Islet of Langerhans (tissue), 1 donor: ENCODE data around the gene LRP6.
"Not testable (repeated sequence)": the region's sequence is repeated elsewhere in the genome, so short reads cannot be mapped to it uniquely, and the experiment has no call there.

Source experiments
- FAIRE-seq: peaks from one replicate; lab custom pipeline; 2011; peaks lifted over from hg19 to GRCh38; lab: Jason Lieb, UNC

LRP6 gene

DNA sequence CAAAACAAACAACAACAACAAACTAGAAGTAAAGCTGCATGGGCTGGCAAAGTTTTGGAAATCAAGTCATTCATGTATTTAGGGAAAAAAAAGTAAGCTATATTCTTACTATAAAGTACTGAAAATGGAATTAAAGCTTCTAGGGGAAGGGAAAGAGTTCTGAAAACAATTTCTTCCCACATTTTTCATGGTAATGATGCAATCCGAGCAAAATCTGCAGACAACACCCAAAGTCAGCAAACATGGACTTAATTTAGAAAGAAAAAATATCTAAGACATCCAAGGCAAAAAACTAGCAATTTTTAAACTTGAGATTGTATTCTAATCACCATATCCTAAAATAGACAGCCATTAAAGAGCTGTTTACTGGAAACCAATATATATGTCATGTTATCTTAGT, 86.3 kb downstream of the LRP6 start:
- no peak for FAIRE-seq

DNA sequence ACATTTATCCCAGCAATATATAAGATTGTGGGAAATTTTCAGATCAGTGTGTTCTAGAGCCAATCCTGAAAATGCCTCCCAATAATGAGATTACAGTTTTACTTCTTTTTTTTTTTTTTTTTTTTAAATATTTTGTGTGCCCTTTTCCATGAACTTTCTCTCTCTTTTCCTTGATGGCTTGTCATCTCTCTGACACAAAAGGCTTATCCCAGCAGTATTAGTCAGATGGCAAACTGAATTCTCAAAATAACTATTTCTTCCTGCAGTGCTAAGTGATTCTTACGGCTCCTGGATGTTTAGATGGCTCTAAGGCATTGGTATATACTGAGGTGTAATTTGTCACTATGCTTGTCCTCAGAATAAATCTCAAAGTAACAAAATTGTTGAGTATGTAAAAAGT, 86.7 kb downstream of the LRP6 start:
- FAIRE-seq = no peak

DNA sequence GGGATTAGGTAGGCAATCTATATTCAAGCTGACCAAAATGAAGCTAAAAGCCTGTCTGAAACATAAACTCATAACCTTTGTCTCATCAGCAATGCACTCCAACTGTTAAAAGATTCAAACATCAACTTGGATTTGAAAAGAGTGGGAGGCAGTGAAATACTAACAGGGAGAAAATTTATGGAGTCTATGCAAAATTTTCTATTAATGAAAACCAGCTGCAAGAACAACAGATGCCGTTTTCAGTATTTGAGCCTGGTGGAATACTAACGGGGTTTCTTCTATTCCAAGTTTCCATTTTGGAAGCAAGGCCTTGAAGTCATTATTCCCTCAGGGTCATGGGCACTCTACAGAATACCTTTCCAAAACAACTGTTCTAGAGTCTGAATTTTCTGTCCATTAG, 88.3 kb downstream of the LRP6 start:
- no peak for FAIRE-seq

DNA sequence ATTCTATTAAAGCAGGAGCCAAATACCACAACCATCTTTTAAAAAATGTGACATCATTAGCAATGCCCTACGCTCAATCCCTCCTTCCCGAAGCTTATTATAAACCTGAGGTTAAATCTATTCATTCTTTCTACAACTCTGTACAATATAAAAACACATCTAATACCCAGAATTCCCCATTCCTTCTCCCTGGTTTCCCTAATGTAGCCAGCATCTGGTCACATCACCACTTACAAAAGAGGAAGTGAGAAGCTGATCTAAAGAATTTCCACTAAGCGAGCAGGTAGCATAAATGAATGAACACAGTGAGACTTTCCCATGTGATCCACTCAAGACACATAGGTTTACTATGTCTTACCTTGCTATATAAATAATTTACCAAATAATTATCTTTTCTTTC, 90.4 kb downstream of the LRP6 start:
- FAIRE-seq = peak; percentile 24

DNA sequence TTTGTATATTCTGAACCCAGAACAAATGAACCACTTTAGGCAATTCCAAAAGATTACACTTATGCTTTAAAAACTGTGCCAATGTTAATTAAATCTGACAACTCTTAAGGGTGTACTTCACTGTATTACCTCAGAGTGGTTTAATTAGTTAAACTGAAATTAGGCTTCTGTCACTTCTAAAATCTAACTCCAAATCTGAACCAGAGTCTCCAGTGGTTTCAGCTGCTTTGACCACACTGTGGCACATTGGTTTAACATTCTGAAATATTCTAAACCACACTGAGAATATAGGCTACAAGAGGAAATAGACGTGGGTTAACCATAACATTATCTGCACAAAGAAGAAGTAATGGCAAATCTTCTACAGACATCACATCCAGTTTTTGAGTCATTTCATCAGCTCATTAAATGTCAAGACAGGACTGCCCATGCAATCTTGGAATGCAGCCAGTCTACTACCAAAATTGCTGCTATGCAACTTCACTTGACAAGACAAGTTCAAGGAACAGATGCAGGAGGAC, 94.8 kb downstream of the LRP6 start:
- no peak for FAIRE-seq

DNA sequence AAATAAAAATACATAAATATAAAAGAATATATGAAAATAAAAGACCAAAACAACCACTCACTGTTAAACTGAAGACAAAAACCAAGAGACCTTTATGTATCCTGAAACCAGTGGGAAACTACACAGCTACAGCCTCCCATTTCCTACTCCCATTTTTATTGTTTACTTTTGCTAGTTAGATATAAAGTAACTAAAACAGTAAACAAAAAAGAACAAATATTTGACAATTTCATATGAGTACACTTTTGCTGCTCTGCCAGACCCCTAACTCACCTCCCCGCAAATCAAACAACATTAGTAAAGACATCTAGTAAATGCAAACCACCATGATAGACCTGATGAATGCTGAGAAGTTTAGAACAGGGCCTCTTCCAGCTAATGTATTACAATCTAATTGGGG, 99.0 kb downstream of the LRP6 start:
- no peak for FAIRE-seq

DNA sequence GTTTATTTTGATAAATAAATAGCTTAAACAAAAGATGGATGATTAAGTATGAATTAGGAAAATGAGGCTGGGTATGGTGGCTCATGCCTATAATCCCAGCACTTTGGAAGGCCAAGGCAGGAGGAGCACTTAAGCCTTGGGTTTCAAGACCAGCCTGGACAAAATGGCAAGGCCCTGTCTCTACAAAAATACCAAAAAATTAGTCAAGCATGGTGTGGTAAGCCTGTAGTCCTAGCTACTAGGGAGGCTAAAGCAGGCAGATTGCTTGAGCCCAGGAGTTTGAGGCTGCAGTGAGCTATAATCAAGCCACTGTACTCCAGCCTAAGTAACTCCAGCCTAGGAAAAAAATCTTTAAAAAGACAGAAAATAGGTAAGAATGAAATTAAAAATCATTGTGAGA, 100.1 kb downstream of the LRP6 start:
- FAIRE-seq = no peak

DNA sequence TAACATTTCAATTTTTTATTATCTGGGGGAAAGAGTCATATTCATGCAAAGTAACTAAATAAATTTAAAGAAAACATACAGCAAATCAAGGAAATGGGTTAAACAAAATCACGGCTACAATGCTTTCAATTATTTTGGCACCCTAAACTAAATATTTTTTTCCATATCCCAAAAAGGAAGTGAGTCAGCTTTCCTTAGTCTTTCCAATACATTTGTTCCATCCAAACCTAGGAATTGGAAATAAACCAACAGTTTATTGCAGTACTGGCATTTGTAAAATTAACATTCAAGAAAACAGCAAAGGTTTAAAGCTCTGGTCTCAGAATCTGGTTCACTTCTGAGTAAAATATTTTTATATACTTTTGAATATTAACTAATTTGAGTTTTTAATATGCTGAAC, 106.9 kb downstream of the LRP6 start:
- no peak for FAIRE-seq

DNA sequence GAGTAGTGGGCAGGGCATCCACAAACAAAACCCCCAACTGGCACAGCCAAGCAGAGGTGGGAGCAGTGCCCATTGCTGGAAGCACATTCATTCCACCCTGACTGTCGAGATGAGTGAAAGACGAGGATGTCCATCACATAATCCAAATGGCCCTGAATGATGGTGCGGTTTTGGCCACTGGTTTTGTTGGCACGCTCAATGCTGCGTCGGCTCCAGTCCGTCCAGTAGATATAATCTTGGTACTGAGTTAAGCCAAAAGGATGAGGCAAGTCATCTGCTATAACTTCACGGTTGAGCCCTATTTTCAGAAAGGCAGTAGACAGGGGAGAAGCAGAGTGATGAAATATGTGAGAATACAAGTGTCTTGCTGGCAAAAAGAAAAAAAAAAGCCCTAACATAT, 108.0 kb downstream of the LRP6 start:
- FAIRE-seq = no peak

DNA sequence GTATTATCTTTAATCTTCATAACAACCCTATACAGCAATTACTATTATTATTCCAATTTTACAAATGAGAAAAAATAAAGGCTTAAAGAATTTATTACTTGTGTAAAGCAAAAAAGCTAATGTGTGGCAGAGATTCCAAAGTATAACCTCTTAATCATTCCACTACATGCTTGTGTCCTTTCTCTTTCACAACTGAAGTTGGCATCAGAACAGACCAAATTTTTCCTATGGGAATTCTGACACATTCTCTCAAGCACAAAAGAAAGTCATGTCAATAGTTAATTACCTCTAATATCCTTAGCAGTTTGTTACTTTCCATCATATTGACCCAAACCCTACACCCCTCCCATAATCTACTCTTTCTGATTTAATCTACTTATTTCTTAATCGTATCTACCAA, 109.4 kb downstream of the LRP6 start:
- FAIRE-seq = no peak

DNA sequence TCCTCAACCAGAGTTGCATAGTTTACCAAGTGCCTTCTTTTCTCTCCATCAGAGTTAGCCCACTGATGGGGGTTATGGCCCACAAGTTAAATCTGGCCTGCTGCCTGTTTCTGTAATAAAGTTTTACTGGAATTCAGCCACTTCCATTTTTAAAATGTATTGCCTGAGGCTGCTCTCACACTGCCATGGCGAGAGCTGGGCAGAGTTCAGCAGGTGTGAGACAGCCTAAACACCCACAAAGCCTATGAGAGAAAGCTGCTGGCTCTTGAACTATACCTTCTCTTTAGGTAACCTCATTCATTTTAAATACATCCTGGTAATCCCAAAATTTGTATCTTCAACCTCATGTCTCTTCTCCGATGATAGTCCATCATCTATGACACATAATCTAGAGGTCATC, 110.0 kb downstream of the LRP6 start:
- no peak for FAIRE-seq

DNA sequence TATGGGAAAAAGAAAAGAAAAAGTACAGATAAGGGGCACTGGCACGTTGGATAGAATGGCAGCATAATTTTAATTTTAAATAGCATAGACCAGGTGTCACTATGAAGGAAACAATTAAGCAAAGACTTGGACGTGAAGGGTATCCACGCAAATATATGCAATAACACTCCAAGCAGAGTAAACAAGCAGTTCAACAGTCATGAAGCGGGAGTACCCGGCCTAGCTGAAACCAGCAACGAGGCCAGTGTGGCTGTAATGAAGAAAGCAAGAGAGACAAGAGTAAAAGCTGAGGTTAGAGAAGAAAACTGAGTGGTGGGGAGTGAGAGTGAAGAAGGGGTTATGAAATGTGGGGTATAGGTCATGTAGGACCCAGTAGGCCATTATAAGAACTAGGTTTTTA, 110.7 kb downstream of the LRP6 start:
- no peak for FAIRE-seq

DNA sequence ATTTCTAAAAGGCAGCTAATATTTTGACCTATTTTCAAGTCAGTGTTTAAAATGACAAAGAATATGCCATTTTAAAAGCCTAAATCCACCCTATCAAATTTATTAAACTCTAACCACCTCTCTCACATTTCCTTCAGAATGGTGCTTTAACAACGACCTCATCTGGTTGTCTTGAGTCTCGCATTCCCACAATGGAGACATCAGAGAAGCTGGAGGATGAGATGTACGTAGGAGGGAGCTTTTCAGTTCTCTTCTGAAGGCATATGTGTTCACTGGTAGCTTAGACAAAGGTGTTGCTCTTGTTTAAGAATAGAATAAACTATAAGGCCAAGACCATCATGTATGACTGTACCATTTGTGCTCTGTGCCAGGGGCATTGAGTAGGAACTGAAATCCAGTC, 113.2 kb downstream of the LRP6 start:
- FAIRE-seq = no peak

DNA sequence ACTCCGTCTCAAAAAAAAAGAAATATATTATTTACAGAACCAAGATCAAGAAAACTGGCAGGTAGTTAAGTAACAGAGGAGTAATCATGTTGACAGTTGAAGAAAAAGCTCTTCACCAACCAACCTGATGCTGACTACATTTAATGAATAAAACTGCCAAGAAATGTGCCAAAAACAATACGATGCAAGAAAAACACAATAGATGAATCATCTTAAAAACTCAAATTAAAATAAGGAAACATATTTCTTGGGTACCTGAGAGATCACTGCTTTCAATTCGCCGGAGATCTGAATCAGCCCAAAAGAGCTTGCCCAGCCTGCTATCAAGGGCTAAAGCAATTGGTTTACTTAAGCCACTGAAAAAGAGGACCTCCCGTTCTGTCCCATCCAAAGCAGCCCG, 119.7 kb downstream of the LRP6 start:
- FAIRE-seq = no peak

DNA sequence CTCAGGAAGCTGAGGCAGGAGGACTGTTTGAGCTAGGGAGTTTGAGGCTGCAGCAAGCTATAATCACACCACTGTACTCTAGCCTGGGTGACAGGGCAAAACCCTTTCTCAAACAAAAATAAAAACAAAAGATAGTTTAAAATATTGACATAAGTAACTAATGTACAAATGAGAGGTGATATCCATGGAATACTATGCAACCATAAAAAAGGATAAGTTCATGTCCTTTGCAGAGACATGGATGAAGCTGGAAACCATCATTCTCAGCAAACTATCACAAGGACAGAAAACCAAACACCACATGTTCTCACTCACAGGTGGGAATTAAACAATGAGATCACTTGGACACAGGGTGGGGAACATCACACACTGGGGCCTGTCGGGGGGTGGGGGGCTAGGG, 122.3 kb downstream of the LRP6 start:
- FAIRE-seq = not testable (repeated sequence)

DNA sequence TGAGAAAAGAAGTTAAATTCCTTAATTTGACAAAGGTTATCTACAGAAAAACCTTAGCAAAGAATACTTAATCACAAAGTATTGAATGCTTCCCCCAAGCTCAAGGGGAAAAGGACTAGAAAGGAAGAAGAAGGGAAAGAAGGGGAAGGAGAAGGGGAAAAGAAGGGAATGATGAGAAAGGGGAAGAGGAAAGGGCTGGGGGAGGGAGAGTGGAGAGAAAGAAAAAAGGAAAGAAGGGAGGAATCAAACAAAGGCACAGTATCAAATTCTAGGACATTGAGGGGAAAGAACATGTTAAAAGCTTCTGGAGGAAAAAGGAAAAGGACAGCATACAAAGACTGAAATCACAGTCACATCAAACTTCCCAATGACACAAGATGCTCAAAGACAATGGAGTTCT, 125.8 kb downstream of the LRP6 start:
- no peak for FAIRE-seq

DNA sequence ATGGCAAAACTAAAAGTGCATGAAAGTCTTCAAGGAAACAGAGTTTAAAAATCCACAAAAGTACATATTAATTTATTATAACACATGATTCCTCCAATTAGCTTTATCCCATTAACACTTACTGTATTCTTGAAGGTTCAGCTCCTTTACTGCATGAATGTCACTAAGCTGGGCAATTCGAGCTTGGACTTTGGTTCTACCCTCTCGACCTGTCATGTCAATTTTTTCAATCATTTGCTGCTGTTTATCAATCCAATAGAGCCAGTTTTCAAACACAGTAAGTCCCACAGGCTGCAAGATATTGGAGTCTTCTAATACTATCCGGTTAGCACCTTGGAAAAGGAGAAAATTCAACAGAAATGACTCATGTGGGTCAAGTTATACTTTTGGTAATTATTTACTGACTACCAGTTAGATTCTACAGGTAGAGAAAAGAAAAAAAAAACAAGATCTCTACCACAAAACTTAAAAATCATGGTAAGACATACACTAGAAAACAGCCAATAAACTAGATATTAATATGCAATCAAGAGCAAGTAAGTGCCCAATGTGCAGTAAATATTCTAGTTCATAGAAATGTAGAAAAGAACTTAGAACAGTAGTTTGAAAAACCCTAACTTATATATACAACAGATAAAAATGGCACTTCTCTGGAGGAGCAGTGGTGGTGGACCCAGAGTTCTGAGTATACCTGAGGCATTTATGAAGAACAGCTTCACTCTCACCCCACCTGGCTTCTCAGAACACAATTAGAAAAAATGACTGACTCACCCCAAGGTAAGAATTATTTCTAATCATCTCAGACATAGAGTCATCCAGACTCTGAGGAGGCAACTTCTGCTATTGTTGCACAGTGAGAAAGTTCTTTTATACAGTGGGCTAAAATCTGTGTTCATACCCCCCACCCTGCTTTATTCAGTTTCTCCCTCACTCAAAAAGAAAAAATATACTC, 128.4 kb downstream of the LRP6 start:
- FAIRE-seq = no peak

DNA sequence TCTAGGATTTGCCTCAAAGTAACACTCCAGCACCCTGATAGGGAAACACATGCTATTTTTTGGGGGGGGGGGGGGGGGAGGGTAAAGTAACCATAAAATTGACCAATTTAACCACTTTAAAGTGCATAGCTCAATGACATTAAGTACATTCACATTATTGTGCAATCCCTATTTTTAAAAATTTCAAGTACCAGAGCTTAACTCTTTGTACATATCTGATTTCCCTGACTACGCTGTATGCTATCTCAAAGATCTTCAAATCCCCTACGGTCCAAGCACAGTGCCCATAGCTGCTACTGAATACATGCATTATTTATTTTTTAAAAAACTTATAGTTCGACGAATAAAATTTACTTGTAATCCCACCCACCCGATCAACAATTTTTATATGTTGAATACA, 133.1 kb downstream of the LRP6 start:
- peak; percentile 36 for FAIRE-seq

DNA sequence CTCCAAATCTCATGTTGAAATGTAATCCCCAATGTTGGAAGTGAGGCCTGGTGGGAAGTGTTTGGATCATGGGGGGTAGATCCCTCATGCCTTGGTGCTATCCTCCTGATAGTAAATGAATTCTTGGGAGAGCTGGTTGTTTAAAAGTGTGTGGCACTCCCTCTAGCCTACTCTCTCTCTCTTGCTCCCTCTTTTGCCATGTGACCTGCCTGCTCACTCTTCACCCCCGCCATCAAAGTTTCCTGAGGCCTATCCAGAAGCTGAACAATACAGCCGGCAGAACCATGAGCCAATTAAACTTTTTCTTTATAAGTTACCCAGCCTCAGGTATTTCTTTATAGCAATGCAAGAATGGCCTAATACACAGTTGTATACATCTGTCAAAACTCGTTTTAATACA, 133.6 kb downstream of the LRP6 start:
- no peak for FAIRE-seq

DNA sequence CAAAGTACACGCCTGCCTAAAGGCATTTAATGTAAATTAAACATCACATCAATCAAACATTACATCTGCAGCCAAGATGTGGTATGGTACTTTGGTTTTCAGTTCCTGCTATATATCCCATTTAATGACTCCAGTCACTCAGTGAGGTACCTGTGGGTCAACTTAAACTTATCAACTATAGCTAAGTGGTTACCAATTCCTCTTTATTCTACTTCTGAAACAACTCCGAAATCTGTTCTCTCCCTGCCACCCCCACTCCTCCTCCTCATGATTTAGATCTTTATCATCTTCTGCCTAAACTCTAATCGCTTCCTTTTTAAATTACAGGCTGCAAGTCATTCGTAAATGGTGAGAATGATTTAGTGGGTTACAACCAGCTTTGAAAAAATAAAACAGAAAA, 138.2 kb downstream of the LRP6 start:
- FAIRE-seq = no peak

DNA sequence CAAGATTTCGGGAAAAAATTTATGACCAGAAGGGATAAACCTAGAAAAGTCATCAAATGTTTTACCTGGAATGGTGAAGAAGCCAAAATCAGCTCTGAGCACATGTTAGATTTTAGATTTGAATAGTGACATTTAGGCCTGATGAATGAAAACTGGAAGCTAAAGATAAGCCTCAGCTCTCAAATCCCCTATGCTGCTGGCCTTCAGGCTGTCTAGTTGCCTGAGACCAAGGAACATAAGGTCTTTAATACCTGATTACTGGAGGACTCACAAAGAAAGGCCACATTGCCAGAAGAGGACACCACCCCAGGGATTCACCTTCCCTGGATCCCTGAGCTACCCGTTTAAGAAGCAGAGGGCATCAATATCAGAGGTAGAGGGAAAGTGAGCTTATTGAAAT, 139.5 kb downstream of the LRP6 start:
- no peak for FAIRE-seq

DNA sequence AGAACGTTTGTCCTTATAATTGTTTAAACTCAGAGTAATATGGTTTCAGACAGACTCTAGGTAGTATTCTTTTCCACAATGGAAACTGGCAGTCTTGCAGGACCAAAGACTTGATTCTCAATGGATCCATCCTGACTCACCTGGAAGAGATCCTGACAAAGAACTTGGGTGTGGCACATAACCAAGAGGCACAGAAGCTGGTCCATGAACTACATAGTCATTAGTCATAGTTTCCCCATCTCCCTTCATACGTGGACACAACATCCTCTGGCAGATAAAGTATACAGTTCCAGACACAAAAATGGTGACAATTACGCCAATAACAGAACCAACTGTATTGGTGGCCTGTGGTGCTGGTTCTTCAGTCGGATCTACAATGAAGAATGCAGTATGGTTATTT, 140.3 kb downstream of the LRP6 start:
- no peak for FAIRE-seq

DNA sequence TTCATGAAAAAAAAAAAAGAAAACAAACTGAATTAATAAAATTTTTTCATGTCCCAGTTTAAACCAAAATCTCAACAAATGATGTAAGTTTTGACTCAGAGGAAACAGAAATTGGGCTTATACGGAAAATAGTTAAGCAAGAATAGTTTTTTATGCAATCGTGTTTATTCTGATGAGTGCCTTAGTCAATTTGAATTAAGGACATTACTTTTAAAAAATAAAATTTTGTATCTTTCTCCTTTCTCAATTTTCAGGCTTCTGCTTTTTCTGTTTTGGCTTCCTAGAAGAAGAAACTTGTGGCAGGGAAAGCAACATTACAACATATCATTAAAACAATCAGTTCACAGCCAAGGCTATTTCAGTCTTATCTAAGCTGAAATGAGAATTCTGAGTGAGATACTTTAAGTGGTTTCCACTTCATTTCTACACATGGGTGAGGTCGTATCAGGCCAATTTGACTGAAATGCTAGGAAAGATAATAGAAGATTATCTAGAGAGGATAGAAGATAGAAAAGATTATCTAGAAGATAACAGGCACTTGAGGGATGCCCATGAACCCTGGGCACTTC, 143.7 kb downstream of the LRP6 start:
- FAIRE-seq = no peak

DNA sequence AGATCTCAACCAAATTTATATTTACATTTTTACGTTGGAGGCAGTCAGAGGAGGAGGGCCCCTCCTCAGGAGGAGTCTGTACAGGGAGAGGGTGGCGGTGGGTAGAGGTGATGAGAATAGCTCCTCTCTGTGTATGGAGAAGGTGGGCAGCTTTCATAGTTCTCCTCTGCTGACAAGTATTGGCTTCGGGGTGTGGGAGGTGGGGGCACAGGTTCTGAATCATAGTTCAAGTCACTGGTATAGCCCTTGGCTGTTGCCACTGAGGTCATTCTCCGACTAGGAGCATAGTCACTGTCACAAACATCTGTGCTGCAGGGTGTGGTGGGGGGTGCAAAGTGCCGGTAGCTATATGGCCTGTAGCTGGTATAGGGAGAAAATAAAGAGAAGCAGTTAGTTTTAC, 145.8 kb downstream of the LRP6 start:
- FAIRE-seq = no peak
